K562 (cell line): Measurements from ENCODE around the gene LRP6. TPM values are rescaled to one million over a fixed set of nuclear protein-coding genes. Genes with fewer than 3 reads are reported as not detected.

ENCODE experiments used
- ARNT ChIP-seq, 2 experiments: fragments of 450-650 bp; IDR thresholded peaks; 2 replicates each; pipeline ENCODE4 v1.6.1; 2016; ENCODE audit warnings: mild to moderate bottlenecking in 1 of 2
- FOXA3 ChIP-seq, 2 experiments: fragments of 450-650 bp in 1 of 2; sonication (generic) in 1 of 2; formaldehyde crosslinking; IDR thresholded peaks in 1 of 2; conservative IDR thresholded peaks in 1 of 2; 2 replicates each; pipeline versions ENCODE4 v1.4.0 to v1.8.0; 2020 to 2022; ENCODE audit warnings: mild to moderate bottlenecking in 2 of 2, missing genetic modification reagents in 1 of 2
- HDAC1 ChIP-seq, 2 experiments: fragments of 450-650 bp; IDR thresholded peaks; 2 replicates each; pipeline ENCODE4 v1.6.1; 2016 to 2017; ENCODE audit warnings: inconsistent platforms in 1 of 2, mild to moderate bottlenecking in 1 of 2, moderate library complexity in 1 of 2
- HOXB6 ChIP-seq: fragments of 250-450 bp; sonication (Bioruptor Pico); IDR thresholded peaks from 2 replicates; pipeline ENCODE4 v1.5.1; 2022; ENCODE audit warnings: mild to moderate bottlenecking, borderline replicate concordance
- MYBL2 ChIP-seq, 2 experiments: fragments of 450-650 bp in 1 of 2; sonication (generic) in 1 of 2; formaldehyde crosslinking in 1 of 2; IDR thresholded peaks; 2 replicates each; pipeline versions ENCODE4 v1.6.1 to v1.8.1; 2017 to 2022; ENCODE audit warnings: borderline replicate concordance in 1 of 2, inconsistent platforms in 1 of 2, low read depth in 1 of 2, mild to moderate bottlenecking in 1 of 2, missing genetic modification reagents in 1 of 2, moderate library complexity in 1 of 2
- PHB ChIP-seq: fragments of 250-450 bp; sonication (Bioruptor Pico); IDR thresholded peaks from 2 replicates; pipeline ENCODE4 v1.5.0; 2021
- POLR2G ChIP-seq: fragments of 200-400 bp; formaldehyde crosslinking; IDR thresholded peaks from 2 replicates; pipeline ENCODE4 v1.6.1; 2017; ENCODE audit warnings: low read depth, mild to moderate bottlenecking, antibody characterized with exemption, low read length, moderate library complexity
- POLR3A ChIP-seq: IDR thresholded peaks from 2 replicates; pipeline ENCODE4 v1.6.1; 2011; ENCODE audit warnings: borderline replicate concordance, mild to moderate bottlenecking, moderate library complexity; ENCODE audit not compliant: insufficient read length, insufficient read depth; ENCODE audit errors: extremely low read depth
- PRMT5 ChIP-seq: sonication (generic); formaldehyde crosslinking; IDR thresholded peaks from 2 replicates; pipeline ENCODE4 v1.5.0; 2020; ENCODE audit warnings: missing genetic modification reagents
- SMARCE1 ChIP-seq: fragments of 450-650 bp; IDR thresholded peaks from 2 replicates; pipeline ENCODE4 v1.7.1; 2016; ENCODE audit warnings: mild to moderate bottlenecking
- TBP ChIP-seq: optimal IDR thresholded peaks from 2 replicates; pipeline ENCODE3; 2011; ENCODE audit warnings: low read depth, low read length, improper control_type of control experiment
- THRAP3 ChIP-seq: fragments of 450-650 bp; IDR thresholded peaks from 2 replicates; pipeline ENCODE4 v1.6.1; 2016; ENCODE audit warnings: mild to moderate bottlenecking, inconsistent platforms, borderline replicate concordance
- TSHZ1 ChIP-seq: fragments of 250-450 bp; sonication (Bioruptor Pico); IDR thresholded peaks from 2 replicates; pipeline ENCODE4 v1.4.0; 2020; ENCODE audit warnings: mild to moderate bottlenecking, moderate library complexity
- ZBED1 ChIP-seq: IDR thresholded peaks from 2 replicates; pipeline ENCODE4 v1.6.1; 2014
- ZBTB7A ChIP-seq: IDR thresholded peaks from 2 replicates; pipeline ENCODE4 v1.6.1; 2011; ENCODE audit warnings: low read depth, mild to moderate bottlenecking, low read length, moderate library complexity, borderline replicate concordance; ENCODE audit not compliant: control insufficient read depth
- ZNF277 ChIP-seq: fragments of 250-450 bp; sonication (Bioruptor Pico); IDR thresholded peaks from 2 replicates; pipeline ENCODE4 v1.8.0; 2022; ENCODE audit warnings: inconsistent platforms, mild to moderate bottlenecking, moderate library complexity, borderline replicate concordance
- ZNF518B ChIP-seq: fragments of 250-450 bp; sonication (Bioruptor Pico); IDR thresholded peaks from 2 replicates; pipeline ENCODE4 v1.5.0; 2021; ENCODE audit warnings: mild to moderate bottlenecking, moderate library complexity
- ZZZ3 ChIP-seq: fragments of 450-650 bp; IDR thresholded peaks from 2 replicates; pipeline ENCODE4 v1.6.1; 2016; ENCODE audit warnings: antibody characterized with exemption, mild to moderate bottlenecking, moderate library complexity
- polyA plus RNA-seq, 8 experiments: library from polyadenylated mRNA; depleted of rRNA in 4 of 8; stranded (reverse) in 5 of 8; unstranded in 3 of 8; fragments of >200 nt; fragmentation: Nextera tagmentation in 2 of 8; fragmentation: Illumina TruSeq in 1 of 8; extraction: Ambion mirVana in 2 of 8; extraction: Trizol in 1 of 8; gene quantifications; 2 replicates each; pipeline versions ENCODE4 v1.2.1 to v1.2.3, GENCODE V29; 2011 to 2014; ENCODE audit warnings: inconsistent platforms in 1 of 8, missing spikeins in 1 of 8
- total RNA-seq, 7 experiments: library from RNA; depleted of rRNA in 6 of 7; stranded (reverse); fragments of >200 nt in 6 of 7; fragmentation: Illumina TruSeq in 2 of 7; extraction: Trizol in 2 of 7; gene quantifications; 2 replicates each; pipeline versions ENCODE4 v1.2.1 to v1.2.3, GENCODE V29; 2011 to 2021; ENCODE audit warnings: low replicate concordance in 1 of 7

LRP6 gene
- total and polyA plus RNA-seq, 9 of the 15 experiments (the other 6 are each of a cell fraction or from before 2014, with no cell fraction given): 3.0 to 17.0 (median 10.8) TPM

- TF ChIP-seq PHB (CRISPR knock-in tag) (no peak), POLR2G (peak; percentile 96), HDAC1 (IDR thresholded peaks at IDR 0.05) (peak in 1 of 2 experiments; percentile 67; a peak in 1 of 4 replicates), TBP (peak; percentile 97), POLR3A (no peak), ZBED1 (0 out of 2 replicates have a peak, but pooled peaks have one; percentile 3), HOXB6 (CRISPR knock-in tag) (no peak), ZNF518B (CRISPR knock-in tag) (no peak), SMARCE1 (0 out of 2 replicates have a peak, but pooled peaks have one; percentile 33), ZZZ3 (no peak), THRAP3 (no peak), FOXA3 (CRISPR knock-in tag; conservative IDR thresholded peaks at IDR 0.05 in 1 of 2, IDR thresholded peaks at IDR 0.05 in 1 of 2) (0 out of 4 replicates have a peak, but pooled peaks of 1 of the 2 experiments have one; percentile 10), ARNT (IDR thresholded peaks at IDR 0.05) (peak; percentile 31 to 81; a peak in 2 of 4 replicates), ZBTB7A (peak; percentile 83), TSHZ1 (CRISPR knock-in tag) (no peak), PRMT5 (CRISPR knock-in tag) (no peak), MYBL2 (IDR thresholded peaks at IDR 0.05; ENCODE audit: low read depth) (no peak), MYBL2 (CRISPR knock-in tag; IDR thresholded peaks at IDR 0.05; ENCODE audit: borderline replicate concordance) (no peak), ZNF277 (CRISPR knock-in tag) (no peak)
These were observed at the start of gene LRP6 (continued) for GRCh38 chr12:12266873-12267741.
